Activated T-helper 1 cell treated with anti-CD3 and anti-CD28 coated beads, Interleukin-2, amount 50 U/mL, for 16 hours (primary cell): Measurements from ENCODE around the gene HABP2.

Experiments
- DNase-seq, 2 donors: peaks; one replicate each; pipeline ENCODE4 v3.0.0-alpha.2; 2020; ENCODE audit warnings: low read depth in 1 of 2, low spot score in 1 of 2

Gene HABP2

DNA sequence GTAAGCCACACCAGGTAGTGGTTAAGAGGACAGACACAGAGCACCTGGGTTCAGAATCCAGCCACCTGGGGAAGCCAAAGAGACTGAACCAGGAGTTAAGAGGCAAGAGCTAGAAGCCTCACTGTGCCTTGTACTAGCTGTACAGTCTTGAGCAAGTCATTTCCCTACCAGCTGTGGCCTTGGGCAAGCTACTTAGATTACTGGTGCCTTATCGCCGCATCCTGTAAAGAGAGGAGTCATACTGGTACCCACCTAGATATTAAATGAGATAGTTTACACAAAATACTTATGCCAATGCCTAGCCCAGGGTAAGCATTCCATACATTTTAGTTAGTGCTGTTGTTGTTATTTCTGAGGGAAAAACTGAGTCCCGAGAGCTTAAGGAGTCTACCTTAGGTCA lies 47.7 kb downstream of the HABP2 start:
- DNase-seq = no peak

- no peak for DNase-seq
Observed at GRCh38 chr10:113603057-113603777, 50.4 kb downstream of the HABP2 start.

DNA sequence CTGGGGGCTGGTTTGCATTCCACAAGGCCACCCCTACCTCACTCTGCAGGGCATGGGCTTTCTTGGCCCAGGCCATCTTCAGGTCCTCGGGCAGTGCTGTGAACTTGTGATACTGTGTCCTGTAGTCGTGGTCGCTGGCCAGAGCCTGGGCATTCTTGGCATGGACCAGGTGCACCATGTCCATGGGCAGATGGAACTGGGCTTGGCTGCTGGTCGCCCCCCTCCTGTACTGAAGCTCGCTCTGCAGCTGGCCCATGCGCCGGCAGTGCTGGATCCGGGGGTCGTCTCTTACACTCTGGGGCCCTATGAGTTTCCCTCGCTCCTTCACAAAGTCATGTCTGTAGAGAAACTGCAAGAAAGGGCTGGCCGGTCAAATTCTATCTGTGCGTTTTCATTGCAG lies 51.7 kb downstream of the HABP2 start:
- DNase-seq = no peak

DNA sequence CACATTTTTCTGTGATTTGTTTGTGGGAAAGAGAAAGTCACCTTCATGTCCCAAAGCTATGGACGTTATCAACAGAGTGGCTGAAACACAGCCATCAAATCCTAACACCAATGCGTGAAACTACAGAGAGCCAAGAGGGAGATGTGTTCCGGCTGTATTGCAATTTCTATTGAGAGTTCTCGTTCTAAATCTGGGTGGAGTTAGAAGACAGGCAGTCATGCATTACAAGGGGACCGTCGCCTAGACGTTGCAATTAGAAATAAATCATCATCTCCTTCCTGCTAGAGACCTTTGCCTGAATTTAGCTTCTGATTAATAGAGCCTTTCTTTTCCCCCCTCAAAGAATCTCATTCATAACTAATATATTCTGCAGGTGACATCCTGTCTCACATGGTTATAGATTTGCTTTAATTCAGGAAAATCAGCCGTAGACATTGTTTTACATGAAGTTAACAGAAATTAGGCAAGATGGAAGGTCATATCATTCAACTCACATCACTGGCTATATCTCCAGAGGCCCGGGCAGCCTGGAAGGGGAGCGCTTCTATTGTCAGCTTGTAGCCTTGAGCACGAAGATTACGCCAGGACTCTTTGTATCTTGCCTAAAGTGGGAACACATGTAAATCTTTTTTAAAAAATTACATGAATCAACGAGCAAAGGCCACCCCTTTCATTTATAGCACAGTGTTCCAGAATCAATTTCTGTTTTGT lies 52.6 kb downstream of the HABP2 start:
- DNase-seq = no peak

DNA sequence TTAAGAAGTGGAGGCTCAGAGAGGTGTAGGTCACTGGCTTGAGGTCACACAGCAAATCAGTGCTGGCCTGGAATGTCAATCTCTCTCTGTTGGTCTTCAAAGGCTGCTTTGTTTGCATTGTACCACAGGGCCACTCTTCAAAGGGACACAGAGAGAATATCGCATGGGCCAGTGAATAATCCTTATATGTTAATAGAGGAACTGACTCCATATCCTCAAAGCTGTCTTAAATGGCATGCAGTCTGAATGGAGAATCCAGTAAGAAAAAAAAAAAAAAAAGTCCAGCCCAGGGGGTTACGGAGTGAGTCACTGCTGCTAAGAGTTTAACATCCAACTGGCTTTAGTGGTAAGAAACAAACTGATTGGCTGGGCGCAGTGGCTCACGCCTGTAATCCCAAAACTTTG lies 56.9 kb downstream of the HABP2 start:
- no peak for DNase-seq

GRCh38 chr10:113610631-113611601 lies 58.1 kb downstream of the HABP2 start:
- DNase-seq = no peak

DNA sequence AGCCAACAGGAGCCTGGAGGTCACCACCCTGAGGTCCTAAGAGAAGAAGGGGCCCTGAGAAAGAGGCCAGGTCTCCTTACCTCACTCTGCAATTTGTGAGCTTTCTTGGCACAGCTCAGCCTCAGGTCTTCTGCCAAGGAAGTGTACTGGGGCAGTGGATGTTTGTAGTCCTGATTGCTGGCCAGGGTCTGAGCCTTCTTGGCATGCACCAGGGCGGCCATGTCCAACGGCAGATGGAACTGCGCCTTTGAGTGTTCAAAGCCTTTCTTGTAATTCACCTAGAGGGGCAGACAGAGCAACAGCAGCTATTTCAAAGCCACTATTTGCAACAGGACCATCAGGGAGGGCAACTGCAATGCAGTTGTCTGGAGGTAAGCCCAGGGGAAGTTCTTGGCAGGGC lies 59.3 kb downstream of the HABP2 start:
- DNase-seq = no peak

- DNase-seq = no peak
Observed at GRCh38 chr10:113613427-113613826, 60.6 kb downstream of the HABP2 start.

- DNase-seq = no peak
Observed at GRCh38 chr10:113613977-113614690, 61.3 kb downstream of the HABP2 start.

GRCh38 chr10:113616244-113617074 lies 63.6 kb downstream of the HABP2 start:
- no peak for DNase-seq

DNA sequence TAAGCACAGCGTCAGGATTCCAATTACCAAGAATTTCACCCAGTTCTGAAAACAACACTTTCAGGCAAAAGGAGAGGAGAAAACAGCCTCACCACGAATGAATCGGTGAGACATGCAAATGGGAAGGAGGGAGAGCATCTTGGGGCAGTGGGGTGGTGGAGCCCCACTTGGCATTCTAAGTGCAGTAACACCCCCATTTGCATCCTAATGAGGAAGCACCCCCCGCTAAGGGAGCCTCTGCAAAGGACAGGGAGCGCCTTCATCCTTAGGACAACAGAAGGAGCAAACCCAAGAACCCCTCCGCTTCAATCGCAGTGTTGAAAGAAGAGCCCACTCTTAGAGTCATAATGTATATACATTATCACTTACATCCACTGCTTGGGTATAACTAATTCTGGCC lies 64.2 kb downstream of the HABP2 start:
- no peak for DNase-seq

DNA sequence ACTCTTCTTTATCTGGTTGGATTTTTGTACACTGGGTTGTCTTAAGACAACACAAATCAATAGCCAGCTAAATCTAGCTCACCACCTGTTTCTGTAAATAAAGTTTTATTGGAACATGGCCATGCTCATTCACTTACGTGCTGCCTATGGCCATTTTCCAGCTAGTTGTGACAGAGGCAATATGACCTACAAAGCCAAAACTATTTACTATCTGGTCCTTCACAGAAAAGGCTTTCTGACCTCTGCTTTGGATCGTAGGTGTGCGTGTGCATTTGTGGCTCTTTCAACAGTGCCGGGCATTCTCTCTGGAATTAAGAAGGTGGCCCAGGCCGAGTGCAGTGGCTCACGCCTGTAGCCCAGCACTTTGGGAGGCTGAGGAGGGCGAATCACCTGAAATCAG lies 65.5 kb downstream of the HABP2 start:
- DNase-seq = no peak

GRCh38 chr10:113619401-113619800 lies 66.5 kb downstream of the HABP2 start:
- DNase-seq = no peak

GRCh38 chr10:113620511-113620910 lies 67.7 kb downstream of the HABP2 start:
- no peak for DNase-seq

GRCh38 chr10:113620936-113621335 lies 68.1 kb downstream of the HABP2 start:
- DNase-seq = no peak

DNA sequence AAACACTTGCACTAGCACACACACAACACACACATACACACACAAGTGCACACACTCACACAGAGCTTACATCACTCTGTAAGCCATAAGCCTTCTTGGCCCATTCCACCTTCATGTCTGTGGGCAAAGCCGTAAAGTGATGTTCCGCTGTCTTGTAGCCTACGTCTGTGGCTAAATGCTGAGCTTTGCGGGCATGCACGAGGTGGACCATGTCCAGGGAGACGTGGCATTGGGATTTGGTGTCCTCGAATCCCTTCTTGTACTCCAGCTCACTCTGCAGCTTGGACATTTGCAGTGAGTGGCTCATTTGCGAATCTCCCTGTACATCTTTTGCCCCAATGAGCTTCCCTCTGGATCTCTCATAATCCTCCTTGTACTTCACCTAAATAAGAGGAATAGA lies 68.9 kb downstream of the HABP2 start:
- no peak for DNase-seq

GRCh38 chr10:113622831-113623230 lies 70.0 kb downstream of the HABP2 start:
- no peak for DNase-seq

DNA sequence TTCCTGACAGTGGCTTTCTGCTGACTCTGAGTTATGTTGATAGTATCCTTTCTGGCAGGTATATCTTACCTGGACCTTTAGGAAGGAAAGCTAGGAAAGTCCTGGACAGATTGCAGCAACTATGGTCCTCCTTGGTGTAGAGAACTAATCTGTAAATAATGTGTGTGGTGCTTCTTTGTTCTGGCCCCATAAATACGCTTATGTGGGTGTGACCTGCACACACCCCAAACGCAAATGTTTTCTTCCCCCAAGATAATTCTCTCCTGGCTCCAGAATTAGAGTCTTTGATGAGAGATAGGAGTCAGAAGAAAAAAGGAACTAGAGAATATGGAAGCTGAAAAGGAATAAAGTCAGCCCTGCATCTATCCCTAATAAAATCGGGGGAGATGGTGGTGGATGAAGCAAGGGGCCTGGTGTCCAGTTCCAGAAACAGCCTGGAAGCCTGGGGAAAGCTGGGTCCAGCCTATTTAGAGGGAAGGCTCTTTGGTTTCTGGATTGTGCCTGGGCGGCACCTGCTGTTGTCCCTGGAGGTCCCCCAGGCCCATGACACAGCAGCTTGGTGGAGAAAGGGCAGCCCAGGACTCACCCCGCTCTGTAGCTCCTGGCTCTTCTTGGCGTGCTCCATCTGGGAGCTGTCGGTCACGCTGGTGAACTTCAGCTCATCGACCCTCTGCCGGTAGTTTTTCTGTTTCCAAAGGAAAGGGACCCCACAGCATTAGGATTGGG lies 72.8 kb downstream of the HABP2 start:
- DNase-seq = no peak

DNA sequence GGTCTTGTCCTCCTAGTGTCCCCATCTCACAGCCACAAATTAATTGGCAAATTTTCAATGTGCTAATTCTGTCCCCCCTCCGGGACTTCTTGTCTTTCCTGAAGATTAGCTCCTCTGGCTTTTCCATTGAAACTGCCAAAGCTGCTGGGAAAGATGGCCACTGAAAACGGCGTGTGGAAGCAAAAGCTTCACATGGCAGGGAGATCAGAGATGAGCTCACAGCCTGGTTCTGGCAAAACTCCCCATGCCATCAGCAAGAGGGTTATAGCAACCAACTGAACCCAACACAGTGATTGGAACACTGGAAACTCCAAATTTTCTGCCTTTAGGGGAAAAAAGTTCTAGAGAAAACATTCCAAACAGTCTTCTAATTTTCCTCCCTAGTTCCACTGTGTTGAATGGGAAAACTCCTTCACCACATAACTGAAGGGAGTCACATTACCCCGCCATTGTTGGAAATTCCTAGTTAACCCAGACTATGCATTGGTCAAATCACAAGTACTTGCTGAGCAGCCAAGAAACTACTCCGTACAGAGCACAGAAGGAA lies 74.0 kb downstream of the HABP2 start:
- DNase-seq = no peak
